ENCODE data around the gene CIROP. TPM values are rescaled to one million over a fixed set of nuclear protein-coding genes. Genes with fewer than 3 reads are reported as not detected.

CIROP gene
- total and polyA plus RNA-seq, 2 experiments from 2014 or later = not detected

- Histone ChIP-seq H3K36me3 (replicated peaks; ENCODE audit: insufficient read depth, low read depth) (no peaks in the 10 kb centered on the region), H3K27ac (peak overlapping the region; percentile 87), H3K27me3 (no peaks in the 10 kb centered on the region), H3K79me2 (peaks cover 52% of the 10 kb centered on the region), H2AFZ (no peak overlapping the region), H3K9me3 (ENCODE audit: low read depth) (no peaks in the 10 kb centered on the region), H3K4me2 (peak overlapping the region; percentile 22), H3K4me1 (ENCODE audit: insufficient read depth) (peaks cover 8% of the 10 kb centered on the region), H3K9me2 (replicated peaks; ENCODE audit: insufficient read depth) (no peaks in the 10 kb centered on the region), H4K20me1 (ENCODE audit: insufficient read depth, poor library complexity, severe bottlenecking) (no peaks in the 10 kb centered on the region), H3K4me3 (no peak overlapping the region)
- 36% methylated on average over 2 of the region's 2 CpGs for WGBS (ENCODE audit: low lambda C conversion rate, missing lambda C conversion rate)
- DNase-seq (ENCODE audit: low spot score) = peak; percentile 86
- TF ChIP-seq EZH2phosphoT487 (IDR thresholded peaks at IDR 0.05; ENCODE audit: low read depth, severe bottlenecking, unreplicated experiment) (no peak), CTCF (IDR thresholded peaks at IDR 0.05; ENCODE audit: poor library complexity) (no peak), EZH2 (IDR thresholded peaks at IDR 0.05; ENCODE audit: borderline replicate concordance) (no peak)
These were observed 26.1 kb downstream of the CIROP start for GRCh38 chr14:23078692-23079116.

- WGBS (ENCODE audit: low lambda C conversion rate, missing lambda C conversion rate) = 89% methylated on average over 5 of the region's 5 CpGs
- H3K4me2 ChIP-seq = peak overlapping the region; percentile 22
- no peaks in the 10 kb centered on the region for H3K36me3 ChIP-seq (replicated peaks; ENCODE audit: insufficient read depth, low read depth)
- H3K27me3 ChIP-seq = no peaks in the 10 kb centered on the region
- no peaks in the 10 kb centered on the region for H3K9me2 ChIP-seq (replicated peaks; ENCODE audit: insufficient read depth)
- peak overlapping the region; percentile 87 for H3K27ac ChIP-seq
- no peak for TF ChIP-seq CTCF (IDR thresholded peaks at IDR 0.05; ENCODE audit: poor library complexity)
- no peak for TF ChIP-seq EZH2phosphoT487 (IDR thresholded peaks at IDR 0.05; ENCODE audit: low read depth, severe bottlenecking, unreplicated experiment)
- no peak for TF ChIP-seq EZH2 (IDR thresholded peaks at IDR 0.05; ENCODE audit: borderline replicate concordance)
- H3K79me2 ChIP-seq = peaks cover 54% of the 10 kb centered on the region
- H3K4me1 ChIP-seq (ENCODE audit: insufficient read depth) = peaks cover 11% of the 10 kb centered on the region
- H2AFZ ChIP-seq = no peak overlapping the region
- no peak for DNase-seq (ENCODE audit: low spot score)
- no peaks in the 10 kb centered on the region for H3K9me3 ChIP-seq (ENCODE audit: low read depth)
- no peaks in the 10 kb centered on the region for H4K20me1 ChIP-seq (ENCODE audit: insufficient read depth, poor library complexity, severe bottlenecking)
- no peak overlapping the region for H3K4me3 ChIP-seq
These were observed 26.8 kb downstream of the CIROP start for GRCh38 chr14:23077962-23078361.

GRCh38 chr14:23076785-23077408 lies 27.9 kb downstream of the CIROP start:
- peaks cover 50% of the 10 kb centered on the region for H3K79me2 ChIP-seq
- H3K27ac ChIP-seq = peak overlapping the region; percentile 87
- WGBS (ENCODE audit: low lambda C conversion rate, missing lambda C conversion rate) = 75% methylated on average over 5 of the region's 5 CpGs
- H3K4me1 ChIP-seq (ENCODE audit: insufficient read depth) = peaks cover 22% of the 10 kb centered on the region
- no peak overlapping the region for H3K4me3 ChIP-seq
- H3K36me3 ChIP-seq (replicated peaks; ENCODE audit: insufficient read depth, low read depth) = no peaks in the 10 kb centered on the region
- no peak overlapping the region for H3K4me2 ChIP-seq
- H4K20me1 ChIP-seq (ENCODE audit: insufficient read depth, poor library complexity, severe bottlenecking) = no peaks in the 10 kb centered on the region
- no peaks in the 10 kb centered on the region for H3K9me3 ChIP-seq (ENCODE audit: low read depth)
- H3K27me3 ChIP-seq = no peaks in the 10 kb centered on the region
- TF ChIP-seq CTCF (IDR thresholded peaks at IDR 0.05; ENCODE audit: poor library complexity) (peak; percentile 61), EZH2 (IDR thresholded peaks at IDR 0.05; ENCODE audit: borderline replicate concordance) (no peak)
- H3K9me2 ChIP-seq (replicated peaks; ENCODE audit: insufficient read depth) = no peaks in the 10 kb centered on the region
- no peak overlapping the region for H2AFZ ChIP-seq
- peak; percentile 57 for DNase-seq (ENCODE audit: low spot score)
